ENCODE measurements around the gene TRIM39. TPM values are rescaled to one million over a fixed set of nuclear protein-coding genes. Genes with fewer than 3 reads are reported as not detected.

Gene TRIM39
- total RNA-seq, 6 experiments from 2014 or later: 8.7 to 12.2 (median 10.8) TPM

DNA sequence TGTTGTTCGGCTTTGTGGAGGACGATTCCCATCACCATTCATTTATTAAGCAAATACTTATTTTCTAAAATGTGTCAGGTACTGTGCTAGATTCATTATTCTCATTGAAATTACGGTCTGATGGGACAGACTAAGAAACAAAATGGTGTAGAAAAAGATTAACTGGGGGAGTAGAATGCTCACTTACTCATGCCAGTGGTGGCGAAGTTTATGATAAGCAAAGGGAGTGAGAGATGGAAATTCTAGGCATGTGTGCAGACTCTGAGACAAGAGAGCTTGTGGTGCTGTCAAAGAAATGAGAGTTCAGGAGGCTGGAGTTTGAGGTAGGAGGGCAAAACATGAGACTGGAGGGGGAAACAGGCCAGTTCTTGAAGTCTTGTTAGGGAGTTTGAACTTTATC is 19.1 kb downstream of the TRIM39 start:
- Mint-ChIP-seq H3K4me1 (ENCODE audit: low read depth) (peaks cover 19% of the 10 kb centered on the region), H3K4me3 (peak overlapping the region; percentile 90), H3K27me3 (ENCODE audit: insufficient read depth) (no peaks in the 10 kb centered on the region), H3K27ac (0 out of 2 replicates have a peak overlapping the region, but pooled peaks have one; percentile 1), H3K9me3 (no peaks in the 10 kb centered on the region), H3K36me3 (ENCODE audit: low read depth) (peaks cover 20% of the 10 kb centered on the region)
- no peak for DNase-seq
- TF ChIP-seq CTCF (IDR thresholded peaks at IDR 0.05): no peak

GRCh38 chr6:30348957-30349356 is 22.2 kb downstream of the TRIM39 start:
- Mint-ChIP-seq H3K4me1 (ENCODE audit: low read depth) (peaks cover 18% of the 10 kb centered on the region), H3K36me3 (ENCODE audit: low read depth) (peaks cover 10% of the 10 kb centered on the region), H3K27ac (no peak overlapping the region), H3K27me3 (ENCODE audit: insufficient read depth) (peaks cover 7% of the 10 kb centered on the region), H3K4me3 (no peak overlapping the region), H3K9me3 (no peaks in the 10 kb centered on the region)
- no peak for DNase-seq
- TF ChIP-seq CTCF (IDR thresholded peaks at IDR 0.05): no peak

DNA sequence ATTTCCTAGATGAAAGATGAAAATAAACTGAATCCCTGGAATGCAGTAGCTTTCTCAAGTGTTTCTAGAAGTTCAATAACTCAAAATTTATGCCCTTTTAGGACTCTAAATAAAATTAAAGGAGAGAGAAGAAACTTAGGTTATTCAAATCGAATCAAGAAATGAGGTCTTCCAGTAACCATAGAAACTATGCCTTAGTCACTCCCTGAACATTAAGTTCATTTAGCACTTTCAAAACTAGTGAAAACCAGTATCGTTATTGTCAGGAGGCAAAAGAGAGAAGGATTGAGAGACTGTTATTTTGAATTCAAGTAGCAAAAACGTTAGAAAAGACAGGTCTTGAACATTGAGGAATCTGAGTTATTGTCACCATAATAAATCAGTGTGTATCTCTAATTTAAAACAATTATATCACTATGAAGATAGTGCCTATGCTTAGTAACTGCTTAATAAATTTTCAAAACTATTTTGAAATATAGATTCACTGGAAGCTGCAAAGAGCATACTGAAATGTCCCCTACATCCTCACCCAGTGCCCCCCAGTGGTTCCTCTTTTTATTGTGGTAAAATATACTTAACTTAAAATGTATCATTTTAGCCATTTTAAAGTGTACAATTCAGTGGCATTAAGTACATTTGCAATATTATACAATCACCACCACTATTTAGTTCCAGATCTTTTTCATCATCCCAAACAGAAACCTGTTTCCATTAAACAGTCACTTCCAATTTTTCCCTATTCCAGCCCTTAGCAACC is 22.9 kb downstream of the TRIM39 start:
- Mint-ChIP-seq H3K36me3 (ENCODE audit: low read depth) (peaks cover 10% of the 10 kb centered on the region), H3K4me3 (no peak overlapping the region), H3K27me3 (ENCODE audit: insufficient read depth) (peaks cover 9% of the 10 kb centered on the region), H3K9me3 (no peaks in the 10 kb centered on the region), H3K27ac (no peak overlapping the region), H3K4me1 (ENCODE audit: low read depth) (peaks cover 11% of the 10 kb centered on the region)
- DNase-seq: no peak
- peak; percentile 41; the same call in 1 of the 2 replicates for TF ChIP-seq CTCF (IDR thresholded peaks at IDR 0.05)

DNA sequence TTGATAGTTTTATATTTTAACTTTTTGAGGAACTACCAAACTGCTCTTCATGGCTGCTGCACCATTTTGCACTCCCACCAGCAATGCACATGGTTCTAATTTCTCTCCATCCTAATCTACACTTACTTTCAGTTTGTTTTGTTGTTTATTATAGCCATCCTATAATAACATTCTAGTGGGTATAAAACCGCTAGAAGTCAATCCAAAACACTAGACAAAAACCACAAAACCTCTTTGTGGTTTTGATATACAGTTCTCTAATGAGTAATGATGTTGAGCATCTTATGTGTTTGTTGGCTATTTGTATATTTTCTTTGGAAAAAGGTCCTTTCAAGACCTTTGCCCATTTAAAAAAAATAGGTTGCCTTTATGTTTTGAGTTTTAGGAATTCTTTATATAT is 23.8 kb downstream of the TRIM39 start:
- peaks cover 10% of the 10 kb centered on the region for H3K36me3 Mint-ChIP-seq (ENCODE audit: low read depth)
- no peak for DNase-seq
- no peak overlapping the region for H3K4me3 Mint-ChIP-seq
- H3K27me3 Mint-ChIP-seq (ENCODE audit: insufficient read depth): peaks cover 12% of the 10 kb centered on the region
- no peak for TF ChIP-seq CTCF (IDR thresholded peaks at IDR 0.05)
- H3K9me3 Mint-ChIP-seq: no peaks in the 10 kb centered on the region
- no peak overlapping the region for H3K27ac Mint-ChIP-seq
- peaks cover 8% of the 10 kb centered on the region for H3K4me1 Mint-ChIP-seq (ENCODE audit: low read depth)

- H3K4me3 Mint-ChIP-seq: no peak overlapping the region
- H3K36me3 Mint-ChIP-seq (ENCODE audit: low read depth): no peaks in the 10 kb centered on the region
- no peaks in the 10 kb centered on the region for H3K9me3 Mint-ChIP-seq
- peaks cover 2% of the 10 kb centered on the region; the same call in 1 of the 2 replicates for H3K4me1 Mint-ChIP-seq (ENCODE audit: low read depth)
- peaks cover 12% of the 10 kb centered on the region for H3K27me3 Mint-ChIP-seq (ENCODE audit: insufficient read depth)
- DNase-seq: no peak
- H3K27ac Mint-ChIP-seq: no peak overlapping the region
- TF ChIP-seq CTCF (IDR thresholded peaks at IDR 0.05): no peak
Observed at GRCh38 chr6:30352550-30352949, 25.8 kb downstream of the TRIM39 start.
